HepG2 (cell line): ENCODE results near the gene COMMD4. TPM values are rescaled to one million over a fixed set of nuclear protein-coding genes. Genes with fewer than 3 reads are reported as not detected.

Source experiments
- ATAC-seq: fragments of 200-7000 bp; cut with Tn5 transposase; 3 replicates; pipeline ENCODE4 v1.9.1; 2020; ENCODE audit warnings: mild to moderate bottlenecking, moderate library complexity
- BruUV-seq: library from RNA; stranded (reverse); fragments of 400-500 nt; replicated peaks from 2 replicates; lab custom pipeline; 2021; lab: Mats Ljungman, UMichigan
- CTCF ChIA-PET: fragments of 300-600 bp; formaldehyde crosslinking; extraction: SDS; loops from one replicate; lab custom pipeline; 2021; ENCODE audit warnings: low total read pairs, inconsistent platforms, low intra/inter-chr PET ratio; lab: Yijun Ruan, JAX
- POLR2A ChIA-PET: fragments of 350-600 bp; sonication (Branson Sonifier 250); formaldehyde crosslinking; loops from one replicate; lab custom pipeline; 2020; ENCODE audit warnings: antibody characterized with exemption, inconsistent platforms; lab: Yijun Ruan, JAX
- DNase-seq: peaks from one replicate; pipeline ENCODE4 v3.0.0-alpha.2; 2015; ENCODE audit warnings: low spot score
- FAIRE-seq: peaks from 3 replicates; lab custom pipeline; 2011; peaks lifted over from hg19 to GRCh38; lab: Jason Lieb, UNC
- H2AFZ ChIP-seq: one replicate; pipeline ENCODE4 v1.6.1; 2011; ENCODE audit warnings: low read length, inconsistent platforms
- H3K27ac ChIP-seq: fragments of 300-600 bp; 3 replicates; pipeline ENCODE4 v1.8.0; 2011; ENCODE audit warnings: mixed run types, mild to moderate bottlenecking, mixed read lengths, low read length, inconsistent platforms; ENCODE audit not compliant: insufficient read depth; ENCODE audit errors: extremely low read length
- H3K27me3 ChIP-seq, 2 experiments: fragments of 200-600 bp in 1 of 2; 2 replicates in 1 of 2; 3 replicates in 1 of 2; pipeline versions ENCODE4 v1.6.0 to v1.8.0; 2011; ENCODE audit warnings: low read length in 2 of 2, mild to moderate bottlenecking in 2 of 2, moderate library complexity in 2 of 2, inconsistent platforms in 1 of 2; ENCODE audit not compliant: insufficient read depth in 2 of 2, control insufficient read depth in 1 of 2
- H3K36me3 ChIP-seq, 2 experiments: fragments of 200-600 bp in 1 of 2; replicated peaks in 1 of 2; 2 replicates in 1 of 2; 3 replicates in 1 of 2; pipeline versions ENCODE4 v1.5.1 to v1.8.0; 2011; ENCODE audit warnings: low read length in 2 of 2, inconsistent platforms in 1 of 2; ENCODE audit not compliant: insufficient read depth in 2 of 2, control insufficient read depth in 1 of 2
- H3K4me1 ChIP-seq: 2 replicates; pipeline ENCODE4 v1.5.1; 2012; ENCODE audit warnings: low read length, inconsistent platforms; ENCODE audit not compliant: insufficient read depth
- H3K4me2 ChIP-seq: 2 replicates; pipeline ENCODE4 v1.6.0; 2011; ENCODE audit warnings: low read depth, low read length, inconsistent platforms
- H3K4me3 ChIP-seq, 3 experiments: fragments of 200-600 bp in 1 of 3; sonication (generic), shearing (Covaris generic) in 1 of 3; replicated peaks in 1 of 3; 2 replicates each; pipeline ENCODE4 v1.5.1; 2011 to 2016; ENCODE audit warnings: low read length in 3 of 3, inconsistent platforms in 2 of 3, low read depth in 2 of 3, mild to moderate bottlenecking in 2 of 3, control low read depth in 1 of 3, mixed read lengths in 1 of 3; ENCODE audit not compliant: insufficient read depth in 1 of 3
- H3K79me2 ChIP-seq: one replicate; pipeline ENCODE4 v1.6.1; 2011; ENCODE audit warnings: low read length, inconsistent platforms; ENCODE audit not compliant: insufficient read depth
- H3K9ac ChIP-seq: 2 replicates; pipeline ENCODE4 v1.6.0; 2011; ENCODE audit warnings: mild to moderate bottlenecking, low read depth, low read length, inconsistent platforms; ENCODE audit not compliant: insufficient read depth
- H3K9me3 ChIP-seq: 2 replicates; pipeline ENCODE4 v1.5.1; 2012; ENCODE audit warnings: mild to moderate bottlenecking, low read length
- H4K20me1 ChIP-seq: 2 replicates; pipeline ENCODE4 v1.6.0; 2011; ENCODE audit warnings: inconsistent platforms, mild to moderate bottlenecking, low read length, moderate library complexity; ENCODE audit not compliant: insufficient read depth
- CENPX ChIP-seq: sonication (generic); formaldehyde crosslinking; IDR thresholded peaks from 2 replicates; pipeline ENCODE4 v1.9.0; 2021; ENCODE audit warnings: mild to moderate bottlenecking, missing genetic modification reagents, moderate library complexity
- CSRNP2 ChIP-seq: sonication (generic); formaldehyde crosslinking; conservative IDR thresholded peaks from 2 replicates; pipeline ENCODE4 v1.8.0; 2022; ENCODE audit warnings: low read depth, missing genetic modification reagents
- ETV5 ChIP-seq: IDR thresholded peaks from 2 replicates; pipeline ENCODE4 v1.6.1; 2018; ENCODE audit warnings: missing biosample characterization, missing genetic modification reagents, inconsistent platforms, borderline replicate concordance
- KLF12 ChIP-seq: sonication (generic); formaldehyde crosslinking; IDR thresholded peaks from 2 replicates; pipeline ENCODE4 v1.4.0; 2020; ENCODE audit warnings: missing genetic modification reagents, borderline replicate concordance
- NFE2L1 ChIP-seq: sonication (generic); formaldehyde crosslinking; IDR thresholded peaks from 2 replicates; pipeline ENCODE4 v1.4.0; 2020; ENCODE audit warnings: missing genetic modification reagents, mild to moderate bottlenecking, borderline replicate concordance
- RARA ChIP-seq: IDR thresholded peaks from 2 replicates; pipeline ENCODE4 v1.6.1; 2016; ENCODE audit warnings: missing genetic modification reagents, missing compliant biosample characterization
- SMAD1 ChIP-seq: sonication (generic); formaldehyde crosslinking; IDR thresholded peaks from 2 replicates; pipeline ENCODE4 v1.4.0; 2020; ENCODE audit warnings: missing genetic modification reagents, low read depth, mild to moderate bottlenecking, borderline replicate concordance
- TBX2 ChIP-seq: sonication (generic); formaldehyde crosslinking; IDR thresholded peaks from 2 replicates; pipeline ENCODE4 v1.5.0; 2020; ENCODE audit warnings: missing genetic modification reagents, mild to moderate bottlenecking, borderline replicate concordance
- THAP11 ChIP-seq: IDR thresholded peaks from 2 replicates; pipeline ENCODE4 v1.6.1; 2016; ENCODE audit warnings: missing biosample characterization, missing genetic modification reagents
- ZBTB7B ChIP-seq: sonication (generic); formaldehyde crosslinking; IDR thresholded peaks from 2 replicates; pipeline ENCODE4 v1.4.0; 2020; ENCODE audit warnings: missing genetic modification reagents
- ZFX ChIP-seq: sonication (generic); formaldehyde crosslinking; IDR thresholded peaks from 2 replicates; pipeline ENCODE4 v1.4.0; 2020; ENCODE audit warnings: mild to moderate bottlenecking, low read depth, missing genetic modification reagents, moderate library complexity
- ZNF761 ChIP-seq: sonication (generic); formaldehyde crosslinking; conservative IDR thresholded peaks from 2 replicates; pipeline ENCODE4 v1.4.0; 2020; ENCODE audit warnings: mild to moderate bottlenecking, missing genetic modification reagents
- ZSCAN20 ChIP-seq: sonication (generic); formaldehyde crosslinking; IDR thresholded peaks from 2 replicates; pipeline ENCODE4 v1.4.0; 2020; ENCODE audit warnings: missing genetic modification reagents, mild to moderate bottlenecking, borderline replicate concordance
- WGBS: methylation state at CpG from one replicate; pipeline ENCODE4 v1.1.6; 2017; ENCODE audit warnings: low lambda C conversion rate; 5-methylcytosine and 5-hydroxymethylcytosine counted together
- in situ Hi-C: cut with HindIII; loops from 2 replicates; pipeline ENCODE4 v1.10.0; 2017; ENCODE audit warnings: low pct_unique_long_range_greater_than_20kb; ENCODE audit not compliant: extremely low pct_ligation_motif_present
- intact Hi-C: fragments of 100-400 bp; cut with micrococcal nuclease; formaldehyde crosslinking; loops from one replicate; pipeline ENCODE4 v1.10.0; 2022; ENCODE audit not compliant: unreplicated experiment
- polyA plus RNA-seq, 8 experiments: library from polyadenylated mRNA; depleted of rRNA in 3 of 8; stranded (reverse) in 7 of 8; unstranded in 1 of 8; fragments of >200 nt; fragmentation: Illumina TruSeq in 4 of 8; extraction: Trizol in 4 of 8; gene quantifications; 2 replicates each; pipeline versions ENCODE4 v1.2.1 to v1.2.3, GENCODE V29; 2011 to 2016; ENCODE audit warnings: low read depth in 4 of 8, missing spikeins in 1 of 8, mixed read lengths in 1 of 8; ENCODE audit not compliant: insufficient read depth in 1 of 8
- total RNA-seq, 5 experiments: library from RNA; depleted of rRNA; stranded (reverse); fragments of >200 nt; fragmentation: Illumina TruSeq; extraction: Trizol; gene quantifications; 2 replicates each; pipeline ENCODE4 v1.2.3, GENCODE V29; 2016; ENCODE audit warnings: low read depth in 1 of 5
- TF ChIP-seq, protein P1 (sequence below): sonication (generic); IDR thresholded peaks from 2 replicates; pipeline ENCODE4 v1.6.1; 2016; ENCODE audit warnings: low read depth, borderline replicate concordance
- TF ChIP-seq, protein P2 (sequence below): sonication (generic); formaldehyde crosslinking; IDR thresholded peaks from 2 replicates; pipeline ENCODE4 v1.4.0; 2020; ENCODE audit warnings: mild to moderate bottlenecking, missing genetic modification reagents

The COMMD4 gene
- total and polyA plus RNA-seq, 2 of the 13 experiments (the other 11 are each of a cell fraction or from before 2014, with no cell fraction given) = 45.8 to 89.9 TPM

- peak; percentile 79 for ATAC-seq
- peaks cover 16% of the 10 kb centered on the region for H3K4me1 ChIP-seq
- H3K9me3 ChIP-seq = no peaks in the 10 kb centered on the region
- no peaks in the 10 kb centered on the region for H3K79me2 ChIP-seq
- no peak overlapping the region for H3K27ac ChIP-seq
- no peak overlapping the region for H2AFZ ChIP-seq
- H4K20me1 ChIP-seq = no peaks in the 10 kb centered on the region
- CTCF ChIA-PET = no interaction called here
- peak overlapping the region; percentile 30; the same call in 1 of the 2 replicates for H3K9ac ChIP-seq
- no TSS peak for BruUV-seq
- peak overlapping the region in 1 of 3 experiments; percentile 27; a peak in 2 of 6 replicates for H3K4me3 ChIP-seq
- POLR2A ChIA-PET = interaction anchor here (0.6 to 2.6 kb wide), 4 partner anchors 40 to 334 kb away, joined by 3 to 9 read pairs (median 4); partner anchors contain the start of genes IMP3, MAN2C1 and PPCDC
- DNase-seq = no peak
- in situ Hi-C loops = no loop called here
- H3K4me2 ChIP-seq = peak overlapping the region; percentile 44
- FAIRE-seq = no peak
- peaks cover 0 to 4% of the 10 kb centered on the region in 2 experiments; a peak in 2 of 5 replicates for H3K27me3 ChIP-seq
- WGBS = 10% methylated on average over 4 of the region's 10 CpGs
- intact Hi-C loops = no loop called here
- no peaks in the 10 kb centered on the region for H3K36me3 ChIP-seq
- no peak for TF ChIP-seq ZSCAN20
- TF ChIP-seq, protein P1, sequence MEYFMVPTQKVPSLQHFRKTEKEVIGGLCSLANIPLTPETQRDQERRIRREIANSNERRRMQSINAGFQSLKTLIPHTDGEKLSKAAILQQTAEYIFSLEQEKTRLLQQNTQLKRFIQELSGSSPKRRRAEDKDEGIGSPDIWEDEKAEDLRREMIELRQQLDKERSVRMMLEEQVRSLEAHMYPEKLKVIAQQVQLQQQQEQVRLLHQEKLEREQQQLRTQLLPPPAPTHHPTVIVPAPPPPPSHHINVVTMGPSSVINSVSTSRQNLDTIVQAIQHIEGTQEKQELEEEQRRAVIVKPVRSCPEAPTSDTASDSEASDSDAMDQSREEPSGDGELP = peak; percentile 40; the same call in 1 of the 2 replicates
- TF ChIP-seq THAP11 (CRISPR knock-in tag) = no peak
- TF ChIP-seq, protein P2, sequence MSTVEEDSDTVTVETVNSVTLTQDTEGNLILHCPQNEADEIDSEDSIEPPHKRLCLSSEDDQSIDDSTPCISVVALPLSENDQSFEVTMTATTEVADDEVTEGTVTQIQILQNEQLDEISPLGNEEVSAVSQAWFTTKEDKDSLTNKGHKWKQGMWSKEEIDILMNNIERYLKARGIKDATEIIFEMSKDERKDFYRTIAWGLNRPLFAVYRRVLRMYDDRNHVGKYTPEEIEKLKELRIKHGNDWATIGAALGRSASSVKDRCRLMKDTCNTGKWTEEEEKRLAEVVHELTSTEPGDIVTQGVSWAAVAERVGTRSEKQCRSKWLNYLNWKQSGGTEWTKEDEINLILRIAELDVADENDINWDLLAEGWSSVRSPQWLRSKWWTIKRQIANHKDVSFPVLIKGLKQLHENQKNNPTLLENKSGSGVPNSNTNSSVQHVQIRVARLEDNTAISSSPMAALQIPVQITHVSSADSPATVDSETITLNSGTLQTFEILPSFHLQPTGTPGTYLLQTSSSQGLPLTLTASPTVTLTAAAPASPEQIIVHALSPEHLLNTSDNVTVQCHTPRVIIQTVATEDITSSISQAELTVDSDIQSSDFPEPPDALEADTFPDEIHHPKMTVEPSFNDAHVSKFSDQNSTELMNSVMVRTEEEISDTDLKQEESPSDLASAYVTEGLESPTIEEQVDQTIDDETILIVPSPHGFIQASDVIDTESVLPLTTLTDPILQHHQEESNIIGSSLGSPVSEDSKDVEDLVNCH (CRISPR knock-in tag) = no peak
- no peak for TF ChIP-seq ETV5 (CRISPR knock-in tag)
- no peak for TF ChIP-seq RARA (CRISPR knock-in tag)
- no peak for TF ChIP-seq SMAD1 (CRISPR knock-in tag)
- no peak for TF ChIP-seq NFE2L1
- TF ChIP-seq CENPX (CRISPR knock-in tag) = no peak
- TF ChIP-seq ZNF761 = no peak
- no peak for TF ChIP-seq KLF12
- no peak for TF ChIP-seq ZBTB7B (CRISPR knock-in tag)
- TF ChIP-seq ZFX (CRISPR knock-in tag) = peak; percentile 57; the same call in 1 of the 2 replicates
- no peak for TF ChIP-seq TBX2 (CRISPR knock-in tag)
- TF ChIP-seq CSRNP2 (CRISPR knock-in tag) = no peak
These were observed 7.2 kb upstream of the COMMD4 start for GRCh38 chr15:75328493-75329314.
